GM21447 (cell line): ENCODE measurements around the gene TMEM235.

Experiments used
- ATAC-seq: cut with Tn5 transposase; IDR thresholded peaks from one replicate; pipeline ENCODE4 v1.9.1; 2021; ENCODE audit not compliant: unreplicated experiment

TMEM235 gene

DNA sequence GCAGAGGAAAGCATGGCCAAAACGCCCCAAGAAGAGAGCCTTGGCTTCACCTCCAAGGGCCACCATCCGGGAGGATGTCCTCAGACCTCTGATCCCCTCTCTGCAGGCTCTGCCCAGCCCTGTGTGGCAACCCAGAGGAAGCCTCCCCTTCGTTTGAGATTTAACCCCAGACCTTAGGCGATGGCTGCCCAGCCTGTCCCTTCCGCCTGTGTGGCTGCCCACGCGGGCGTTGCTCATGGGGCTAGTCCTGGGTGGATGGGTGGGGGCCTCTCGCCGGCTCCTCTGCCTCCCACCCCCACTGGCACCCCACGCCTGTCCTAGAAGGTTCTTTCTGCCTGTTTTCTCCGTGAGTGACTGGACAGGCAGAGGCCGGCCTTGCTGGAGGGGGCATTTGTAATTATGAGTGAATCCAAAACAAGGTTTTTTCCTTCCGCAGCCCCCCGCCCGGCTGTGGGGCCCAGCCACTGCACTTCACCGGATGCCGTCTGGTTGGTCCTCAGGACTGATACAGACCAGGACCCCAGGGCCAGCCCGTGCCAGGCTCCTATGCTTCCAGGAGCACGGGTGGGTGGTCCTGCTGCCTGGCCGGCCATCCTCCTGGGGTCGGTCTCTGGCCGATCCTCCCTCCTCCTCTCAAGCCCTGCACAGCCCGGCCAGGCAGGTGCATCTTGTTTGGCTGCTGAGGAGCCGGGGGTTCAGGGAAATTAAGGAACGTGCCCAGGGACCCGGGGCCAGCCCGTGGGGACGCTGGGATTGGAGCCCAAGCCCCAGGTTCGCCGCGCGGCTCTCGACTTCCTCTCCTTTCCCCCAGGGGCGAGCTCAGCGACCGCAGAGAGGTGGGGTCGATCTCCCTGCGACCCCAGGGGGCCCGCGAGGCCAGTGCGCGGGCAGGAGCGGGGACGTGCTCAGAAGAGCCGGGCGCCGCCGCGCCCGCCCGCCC is at the start of gene TMEM235:
TSS of gene TMEM235 (plus strand) at position 636 of the 940 bp plus-strand sequence. CDS start 393 bp downstream, outside the sequence.
- no peak for ATAC-seq

- ATAC-seq = no peak
These were observed 48.9 kb upstream of the TMEM235 start for GRCh38 chr17:78182504-78182903.

GRCh38 chr17:78183916-78184315 is 47.5 kb upstream of the TMEM235 start:
- ATAC-seq = no peak

DNA sequence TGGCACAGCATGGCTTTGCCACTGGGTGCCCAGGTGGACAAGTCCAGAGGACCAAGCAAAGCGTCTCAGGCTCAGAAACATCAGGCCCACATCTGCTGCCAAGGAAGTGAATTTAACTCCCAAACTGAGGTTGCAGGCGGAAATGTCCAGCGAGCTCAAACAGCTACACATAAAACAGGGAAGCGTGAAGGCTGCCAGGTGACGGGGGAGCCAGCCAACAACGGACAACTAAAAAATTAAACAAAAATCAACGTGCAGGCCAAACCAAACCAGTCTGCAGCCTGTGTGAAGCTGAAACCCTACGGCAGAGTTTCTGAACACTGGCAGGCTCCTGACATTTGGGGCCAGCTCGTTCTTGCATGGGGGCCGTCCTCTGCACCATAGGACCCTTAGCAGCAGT is 47.1 kb upstream of the TMEM235 start:
- no peak for ATAC-seq

GRCh38 chr17:78184868-78185267 is 46.6 kb upstream of the TMEM235 start:
- ATAC-seq = no peak

GRCh38 chr17:78185981-78186691 is 45.3 kb upstream of the TMEM235 start:
- no peak for ATAC-seq

DNA sequence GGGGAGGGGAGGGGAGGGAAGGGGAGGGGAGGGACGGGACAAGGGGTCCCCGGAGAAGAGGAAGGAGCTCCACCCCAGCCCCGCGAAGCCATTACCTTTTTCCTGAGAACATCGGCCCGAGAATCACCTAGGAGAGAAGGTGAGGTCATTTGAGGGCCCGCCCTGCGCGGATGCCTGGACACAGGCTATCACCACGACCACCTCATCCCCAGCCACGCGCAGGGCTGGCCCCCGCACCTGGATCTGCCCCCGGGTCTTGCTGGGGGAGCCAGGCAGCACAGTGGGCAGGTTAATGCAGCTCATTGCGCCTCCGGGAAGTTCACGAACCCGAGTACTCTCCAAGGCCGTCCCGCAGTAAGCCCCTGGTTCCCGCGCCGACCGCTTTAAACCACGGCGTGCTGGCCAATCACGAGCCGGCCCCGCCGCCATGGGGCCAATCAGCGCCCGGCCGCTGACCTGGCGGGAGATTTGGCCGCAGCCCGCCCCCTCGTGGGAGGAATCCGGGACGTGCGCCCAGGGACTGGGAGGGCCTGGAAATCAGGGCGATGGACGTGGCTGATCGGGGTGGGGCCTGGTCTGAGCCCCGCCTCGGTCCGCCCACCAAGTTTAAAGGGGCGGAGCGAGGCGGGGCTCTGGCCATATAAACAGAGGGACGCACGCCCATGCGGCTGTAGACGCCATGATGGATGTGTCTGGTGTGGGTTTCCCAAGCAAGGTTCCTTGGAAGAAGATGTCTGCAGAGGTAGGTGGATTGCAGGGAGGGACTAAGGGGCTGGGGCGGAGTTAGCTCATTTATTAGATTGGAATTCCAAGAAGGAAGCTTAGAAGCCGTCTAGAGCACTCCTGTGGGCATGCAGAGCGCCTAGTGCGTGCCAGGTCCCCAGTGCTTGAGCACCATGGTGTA is 44.5 kb upstream of the TMEM235 start, which contains the start of the genes AFMID and TK1:
TSS of gene AFMID (plus strand) at position 671 of the 904 bp plus-strand sequence. CDS start at position 680, 9 bp downstream.
TSS of gene TK1 (minus strand) at position 361 of the 904 bp plus-strand sequence. CDS start at position 303, 58 bp downstream.
- ATAC-seq = peak; percentile 80

GRCh38 chr17:78196716-78197115 is 34.7 kb upstream of the TMEM235 start:
- no peak for ATAC-seq

- no peak for ATAC-seq
These were observed 34.1 kb upstream of the TMEM235 start for GRCh38 chr17:78197147-78197832.

DNA sequence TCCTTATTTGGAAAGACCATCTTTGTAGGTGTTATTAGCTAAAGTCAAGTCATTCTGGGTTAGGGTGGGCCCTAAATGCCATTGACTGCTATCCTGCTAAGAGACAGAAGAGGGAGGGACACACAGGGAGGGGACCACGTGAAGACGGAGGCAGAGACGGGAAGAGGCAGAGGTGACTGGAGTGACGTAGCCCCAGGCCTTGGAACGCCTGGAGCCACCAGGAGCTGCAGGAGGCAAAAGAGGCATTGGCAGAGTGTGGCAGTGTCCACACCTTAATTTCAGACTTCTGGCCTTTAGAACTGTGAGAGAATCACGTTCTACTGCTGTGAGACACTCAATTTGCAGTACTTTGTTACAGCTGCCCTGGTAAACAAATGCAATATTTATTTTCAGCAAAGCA is 31.0 kb upstream of the TMEM235 start:
- no peak for ATAC-seq

DNA sequence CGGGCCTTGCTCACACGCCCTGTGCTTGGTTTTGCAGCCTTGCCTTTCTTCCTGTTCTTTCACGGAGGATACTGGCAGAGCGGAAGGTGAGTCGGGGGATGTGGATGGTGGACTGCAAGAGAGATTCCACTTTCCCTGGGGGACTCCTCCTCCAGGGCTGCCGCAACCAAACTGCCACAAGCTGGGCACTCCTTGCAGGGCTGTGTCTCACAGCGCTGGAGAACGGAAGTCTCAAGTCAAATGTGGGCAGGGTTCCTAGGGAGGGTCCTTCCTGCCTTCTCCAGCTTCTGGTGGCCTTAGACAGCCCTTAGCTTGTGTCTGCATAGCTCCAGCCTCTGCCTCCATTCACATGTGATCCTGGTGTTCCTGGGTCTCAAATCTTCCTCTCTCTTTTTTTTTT is 28.8 kb upstream of the TMEM235 start:
- no peak for ATAC-seq

- no peak for ATAC-seq
These were observed 26.9 kb upstream of the TMEM235 start for GRCh38 chr17:78204387-78205123.

DNA sequence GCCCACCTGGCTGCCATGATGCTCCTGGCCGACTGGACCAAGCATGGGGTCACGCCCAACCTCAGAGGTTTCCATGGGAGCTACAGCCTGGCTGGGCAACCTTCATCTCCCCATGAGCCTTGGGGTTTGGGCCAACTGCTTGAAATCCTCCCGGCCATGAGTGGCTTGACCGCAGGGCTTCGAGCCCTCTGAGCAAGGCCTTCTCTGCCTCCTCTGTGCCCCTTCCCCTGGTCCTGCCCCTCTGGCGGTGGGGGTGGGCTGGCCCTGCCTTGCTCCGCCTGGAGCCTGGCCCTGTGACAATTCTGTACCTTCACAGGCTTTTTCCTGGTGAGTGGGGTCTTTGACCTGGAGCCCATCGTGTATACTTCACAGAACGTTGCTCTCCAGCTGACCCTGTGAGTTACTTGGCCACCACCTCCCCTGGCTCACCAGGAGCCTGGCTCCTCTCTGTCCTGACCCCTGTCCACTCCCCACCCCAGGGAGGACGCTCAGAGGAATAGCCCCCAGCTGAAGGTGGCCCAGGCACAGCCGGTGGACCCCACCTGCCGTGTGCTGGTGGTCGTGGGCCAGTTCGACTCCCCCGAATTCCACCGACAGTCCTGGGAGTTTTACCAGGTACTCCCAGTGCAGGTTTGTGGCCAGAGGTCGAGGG is 26.2 kb upstream of the TMEM235 start:
- ATAC-seq = no peak

GRCh38 chr17:78206298-78206697 is 25.1 kb upstream of the TMEM235 start:
- ATAC-seq = no peak

GRCh38 chr17:78208486-78208885 is 22.9 kb upstream of the TMEM235 start:
- ATAC-seq = no peak

DNA sequence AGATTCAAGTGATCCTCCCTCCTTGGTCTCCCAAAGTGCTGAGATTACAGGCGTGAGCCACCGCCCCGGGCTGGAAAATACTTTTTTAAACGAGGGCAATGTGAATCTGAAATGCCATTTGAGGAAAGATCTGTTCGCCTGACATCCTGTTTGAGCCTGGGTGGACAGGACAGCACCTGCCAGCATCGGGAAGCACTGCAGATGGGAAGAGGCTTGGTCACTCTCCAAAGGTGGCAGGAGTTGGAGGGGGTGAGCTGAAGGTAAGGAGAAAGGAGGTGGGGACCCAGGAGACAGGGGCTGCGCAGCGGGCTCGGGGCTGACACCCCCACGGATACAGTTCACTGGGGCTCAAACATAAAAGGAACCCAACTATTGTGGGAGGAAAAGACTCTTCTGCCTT is 21.3 kb upstream of the TMEM235 start:
- no peak for ATAC-seq

GRCh38 chr17:78211032-78211431 is 20.4 kb upstream of the TMEM235 start:
- no peak for ATAC-seq

- peak; percentile 76 for ATAC-seq
These were observed 17.3 kb upstream of the TMEM235 start, which contains the start of gene BIRC5 for GRCh38 chr17:78214016-78214705. BIRC5 (plus strand) TSS chr17:78214253; CDS start chr17:78214317, 64 bp downstream.
